Muscle layer of duodenum (tissue), 2 donors: Measurements from ENCODE around the gene SLC2A8.

Source experiments
- H3K27ac ChIP-seq: one replicate; pipeline ENCODE4 v1.7.0; 2013; ENCODE audit warnings: mild to moderate bottlenecking, low read length
- H3K27me3 ChIP-seq: one replicate; pipeline ENCODE4 v1.7.0; 2013; ENCODE audit warnings: low read depth, mild to moderate bottlenecking, control low read depth, low read length
- H3K36me3 ChIP-seq, 2 donors: one replicate each; pipeline ENCODE4 v1.7.0; 2013; ENCODE audit warnings: low read length in 2 of 2, control low read depth in 1 of 2, mild to moderate bottlenecking in 1 of 2; ENCODE audit not compliant: insufficient read depth in 2 of 2, control insufficient read depth in 1 of 2
- H3K4me1 ChIP-seq, 2 donors: one replicate each; pipeline ENCODE4 v1.7.0; 2013; ENCODE audit warnings: low read length in 2 of 2, mild to moderate bottlenecking in 2 of 2, control low read depth in 1 of 2, moderate library complexity in 1 of 2; ENCODE audit not compliant: insufficient read depth in 2 of 2, control insufficient read depth in 1 of 2
- H3K4me3 ChIP-seq, 2 donors: one replicate each; pipeline ENCODE4 v1.7.0; 2013; ENCODE audit warnings: low read length in 2 of 2, low read depth in 1 of 2, mild to moderate bottlenecking in 1 of 2
- H3K9me3 ChIP-seq, 2 donors: one replicate each; pipeline ENCODE4 v1.7.0; 2013; ENCODE audit warnings: low read length in 2 of 2, control low read depth in 1 of 2, mild to moderate bottlenecking in 1 of 2; ENCODE audit not compliant: control insufficient read depth in 1 of 2
- donor health status: healthy.

Gene SLC2A8

GRCh38 chr9:127445851-127446712, 49.1 kb downstream of the SLC2A8 start:
- Histone ChIP-seq H3K36me3 (peaks cover 59 to 76% of the 10 kb centered on the region in 2 donors), H3K27me3 (no peaks in the 10 kb centered on the region)

DNA sequence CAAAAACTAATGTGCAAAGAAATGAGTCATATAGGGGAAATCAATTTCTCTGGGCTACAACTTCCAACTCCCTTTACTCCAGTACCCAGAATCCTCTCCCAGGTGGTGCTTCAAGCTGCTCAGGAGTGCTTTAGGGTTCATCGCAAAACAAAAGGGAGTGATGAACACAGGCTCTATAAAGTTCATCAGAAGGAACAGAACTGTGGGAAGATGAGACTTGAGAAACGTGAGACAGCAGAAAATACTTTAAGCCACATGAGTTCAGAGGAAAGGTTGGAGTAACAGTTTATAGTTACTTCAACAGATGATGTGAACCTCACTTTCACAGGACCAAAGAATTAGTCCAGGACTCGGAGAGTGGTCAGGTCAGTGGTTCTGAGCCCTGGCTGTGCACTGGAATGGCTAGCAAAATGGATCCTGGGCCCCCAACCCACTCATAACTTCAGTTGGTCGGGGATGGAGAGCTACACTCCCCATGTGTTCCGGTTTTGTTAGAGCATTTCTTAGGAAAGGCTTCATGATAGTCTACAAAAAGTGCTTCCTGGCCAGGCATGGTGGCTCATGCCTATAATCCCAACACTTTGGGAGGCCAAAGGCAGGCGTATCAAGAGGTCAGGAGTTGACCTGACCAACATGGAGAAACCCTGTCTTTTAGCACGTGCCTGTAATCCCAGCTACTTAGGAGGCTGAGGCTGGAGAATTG, 49.9 kb downstream of the SLC2A8 start:
- peaks cover 56 to 73% of the 10 kb centered on the region in 2 donors for H3K36me3 ChIP-seq
- H3K4me3 ChIP-seq: no peak overlapping the region
- no peak overlapping the region for H3K27ac ChIP-seq
- H3K9me3 ChIP-seq: no peaks in the 10 kb centered on the region
- no peaks in the 10 kb centered on the region for H3K27me3 ChIP-seq
- peaks cover 9 to 17% of the 10 kb centered on the region in 2 donors for H3K4me1 ChIP-seq

More at GRCh38 chr9:127445851-127446712, 49.1 kb downstream of the SLC2A8 start:
- Histone ChIP-seq H3K4me3 (no peak overlapping the region), H3K9me3 (no peaks in the 10 kb centered on the region), H3K27ac (no peak overlapping the region), H3K4me1 (peaks cover 9 to 17% of the 10 kb centered on the region in 2 donors)

DNA sequence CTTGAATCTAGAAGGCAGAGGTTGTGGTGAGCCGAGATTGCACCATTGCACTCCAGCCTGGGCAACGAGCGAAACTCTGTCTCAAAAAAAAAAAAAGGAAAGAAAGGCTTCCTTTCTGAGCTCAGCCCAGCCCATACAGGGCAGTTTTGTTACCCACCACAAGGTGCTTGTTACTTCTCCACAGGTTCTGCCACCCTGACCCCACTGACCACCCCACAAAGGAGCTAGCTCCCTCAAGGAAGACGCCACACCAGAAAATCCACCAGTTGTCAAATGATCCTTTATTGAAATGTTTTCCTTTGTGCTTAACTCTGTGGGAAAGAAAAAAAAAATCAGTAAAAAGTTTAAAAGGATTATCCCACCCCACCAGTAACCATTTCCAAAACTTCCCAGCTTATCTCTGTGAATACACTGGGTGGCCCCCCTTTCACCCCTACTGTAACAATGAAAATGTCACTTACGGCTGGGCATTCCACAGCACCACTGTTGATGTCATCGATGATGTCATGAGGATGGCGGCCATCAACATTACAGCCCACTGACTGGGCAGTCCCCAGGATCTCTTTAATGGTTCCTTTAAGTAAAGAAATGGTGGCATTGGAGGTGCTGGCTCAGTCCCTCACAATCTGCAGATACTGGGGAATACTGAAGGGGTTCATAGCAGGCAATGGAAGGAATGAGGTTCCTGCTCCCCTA, 50.6 kb downstream of the SLC2A8 start:
- no peaks in the 10 kb centered on the region for H3K9me3 ChIP-seq
- no peak overlapping the region for H3K4me3 ChIP-seq
- peaks cover 15 to 21% of the 10 kb centered on the region in 2 donors for H3K4me1 ChIP-seq
- H3K36me3 ChIP-seq: peaks cover 56 to 69% of the 10 kb centered on the region in 2 donors
- H3K27ac ChIP-seq: no peak overlapping the region
- no peaks in the 10 kb centered on the region for H3K27me3 ChIP-seq

GRCh38 chr9:127448112-127448805, 51.3 kb downstream of the SLC2A8 start:
- Histone ChIP-seq H3K4me1 (peaks cover 17 to 27% of the 10 kb centered on the region in 2 donors), H3K9me3 (no peaks in the 10 kb centered on the region), H3K27ac (no peak overlapping the region), H3K4me3 (no peak overlapping the region), H3K27me3 (no peaks in the 10 kb centered on the region), H3K36me3 (peaks cover 56 to 63% of the 10 kb centered on the region in 2 donors)

DNA sequence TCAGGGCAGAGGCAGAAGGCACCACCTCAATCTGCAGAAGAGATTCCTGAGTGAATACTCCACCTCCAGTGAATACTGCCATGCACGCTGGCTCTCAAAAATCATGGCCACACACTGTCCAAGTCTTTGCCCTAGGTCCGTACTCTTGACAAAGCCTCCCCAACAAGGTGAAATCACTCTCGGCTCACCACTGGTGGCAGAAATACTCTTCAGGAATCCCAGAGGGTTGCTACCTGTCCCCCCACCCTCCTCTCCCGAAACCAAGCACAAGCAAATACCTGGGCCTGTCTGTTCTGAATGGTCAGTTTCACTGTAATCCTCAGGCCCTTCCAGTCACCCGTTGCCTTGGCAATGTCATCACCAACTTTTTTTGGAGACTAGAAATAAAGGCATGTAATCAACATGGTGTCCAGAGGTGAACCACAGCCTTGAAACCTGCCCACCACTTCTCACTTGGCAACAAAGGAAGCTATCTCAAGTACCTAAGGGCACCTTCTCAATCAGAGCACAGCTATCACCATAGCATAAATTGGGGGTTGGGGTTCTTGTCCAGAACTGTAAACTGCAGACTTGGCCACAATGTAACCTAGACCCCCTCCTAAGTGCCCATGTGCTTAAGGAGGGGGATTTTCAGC, 52.5 kb downstream of the SLC2A8 start:
- Histone ChIP-seq H3K27ac (peak overlapping the region; percentile 95), H3K4me1 (peaks cover 17 to 27% of the 10 kb centered on the region in 2 donors), H3K4me3 (peak overlapping the region; percentile 72 to 89), H3K36me3 (peaks cover 50 to 56% of the 10 kb centered on the region in 2 donors), H3K9me3 (no peaks in the 10 kb centered on the region), H3K27me3 (no peaks in the 10 kb centered on the region)

DNA sequence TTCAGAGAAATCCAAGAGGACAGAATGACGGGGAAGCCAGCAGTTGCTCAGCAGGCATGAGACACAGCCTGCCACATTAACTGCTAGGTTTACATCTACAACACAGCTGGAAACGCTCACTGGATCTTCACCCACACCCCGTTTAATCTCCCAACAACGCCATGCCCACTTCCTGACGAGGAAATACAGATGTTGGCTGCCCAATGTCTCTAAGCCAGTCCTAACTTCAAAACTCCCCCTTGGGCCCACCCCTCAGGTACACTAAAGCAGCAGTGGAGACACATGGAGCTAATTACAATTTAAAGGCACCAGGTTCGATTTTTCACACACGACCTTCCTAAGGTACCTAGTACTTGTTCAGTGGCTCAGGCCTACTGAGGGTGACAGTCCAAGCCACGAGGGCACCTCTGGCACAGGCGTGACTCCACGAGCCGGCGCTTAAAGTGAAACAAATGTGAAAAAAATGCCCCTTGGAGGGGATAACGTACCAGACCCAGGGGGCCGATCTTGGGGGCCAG, 53.3 kb downstream of the SLC2A8 start:
- peaks cover 17 to 27% of the 10 kb centered on the region in 2 donors for H3K4me1 ChIP-seq
- H3K27ac ChIP-seq: peak overlapping the region; percentile 95
- H3K4me3 ChIP-seq: peak overlapping the region; percentile 72 to 89
- no peaks in the 10 kb centered on the region for H3K27me3 ChIP-seq
- peaks cover 41 to 51% of the 10 kb centered on the region in 2 donors for H3K36me3 ChIP-seq
- no peaks in the 10 kb centered on the region for H3K9me3 ChIP-seq

GRCh38 chr9:127450830-127451607, 54.0 kb downstream of the SLC2A8 start, which contains the start of the genes LRSAM1 and RPL12:
Gene LRSAM1 (plus strand): TSS chr9:127451510. CDS start chr9:127454528, 3,018 bp downstream.
Gene RPL12 (minus strand): TSS chr9:127451406. CDS start chr9:127451317, 89 bp downstream.
- Histone ChIP-seq H3K9me3 (no peaks in the 10 kb centered on the region), H3K4me3 (peak within 1 kb of the TSS; percentile 72 to 89), H3K4me1 (peaks cover 17 to 27% of the 10 kb centered on the region in 2 donors), H3K27me3 (no peaks in the 10 kb centered on the region), H3K27ac (peak within 1 kb of the TSS; percentile 95), H3K36me3 (peaks cover 36 to 45% of the 10 kb centered on the region in 2 donors)

GRCh38 chr9:127451608-127451857, 54.6 kb downstream of the SLC2A8 start:
- H3K4me1 ChIP-seq: peaks cover 17 to 27% of the 10 kb centered on the region in 2 donors
- H3K36me3 ChIP-seq: peaks cover 31 to 40% of the 10 kb centered on the region in 2 donors
- no peaks in the 10 kb centered on the region for H3K9me3 ChIP-seq
- peak overlapping the region; percentile 95 for H3K27ac ChIP-seq
- H3K4me3 ChIP-seq: peak overlapping the region; percentile 72 to 89
- no peaks in the 10 kb centered on the region for H3K27me3 ChIP-seq

DNA sequence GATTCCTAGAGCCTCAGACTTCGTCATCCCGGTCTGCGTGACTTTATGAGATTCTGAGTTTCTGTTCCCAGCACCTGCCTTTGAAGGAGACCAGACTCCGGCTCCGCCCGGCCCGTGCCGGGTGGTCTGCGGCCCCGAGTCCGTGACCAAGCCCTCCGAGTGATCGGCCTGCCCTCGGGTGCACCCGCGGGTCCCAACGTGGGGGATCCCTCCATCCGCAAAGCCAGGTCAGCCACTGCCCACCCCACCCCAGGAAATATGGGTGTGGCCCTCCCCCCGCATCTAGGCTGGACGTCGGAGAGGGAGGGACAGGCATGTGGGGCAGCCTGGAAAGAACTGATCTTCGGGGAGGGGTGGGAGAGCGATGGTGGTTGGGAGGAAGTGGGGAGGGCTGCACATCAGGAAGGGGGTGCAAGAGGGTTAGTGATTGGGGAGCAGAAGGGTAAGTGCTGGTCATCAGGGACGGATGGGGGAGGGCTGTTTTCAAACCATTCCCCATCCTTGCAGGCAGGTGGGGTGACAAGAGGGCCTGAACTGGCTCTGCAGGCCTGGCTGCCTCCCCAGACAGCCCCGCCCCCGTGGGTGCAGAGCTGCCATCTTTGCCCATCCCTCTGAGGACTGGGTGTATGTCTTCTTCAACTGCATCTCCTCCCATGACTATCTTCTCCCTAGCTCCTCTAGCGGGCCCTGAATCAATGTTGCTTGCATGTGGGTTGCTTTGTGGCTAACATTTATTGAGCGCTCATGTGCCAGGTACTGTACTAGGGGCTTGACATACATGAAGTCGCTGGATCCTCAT, 55.1 kb downstream of the SLC2A8 start:
- H3K4me3 ChIP-seq: peak overlapping the region; percentile 72 to 89
- no peaks in the 10 kb centered on the region for H3K27me3 ChIP-seq
- H3K9me3 ChIP-seq: no peaks in the 10 kb centered on the region
- peaks cover 17 to 27% of the 10 kb centered on the region in 2 donors for H3K4me1 ChIP-seq
- peaks cover 29 to 38% of the 10 kb centered on the region in 2 donors for H3K36me3 ChIP-seq
- peak overlapping the region; percentile 95 for H3K27ac ChIP-seq
